NB4 (cell line): Measurements from ENCODE around the gene HSPG2.

Source experiments
- DNase-seq: peaks from one replicate; pipeline ENCODE4 v3.0.0; 2010; ENCODE audit warnings: low read depth
- H3K4me3 ChIP-seq: one replicate; pipeline ENCODE4 v1.5.1; 2011; ENCODE audit warnings: mild to moderate bottlenecking, low read depth, low read length, moderate library complexity
- CTCF ChIP-seq: IDR thresholded peaks from one replicate; pipeline ENCODE4 v1.5.1; 2012; ENCODE audit warnings: low read depth, low read length
- MAX ChIP-seq: IDR thresholded peaks from 2 replicates; pipeline ENCODE4 v1.6.1; 2011; ENCODE audit warnings: low read depth, low read length
- MYC ChIP-seq: IDR thresholded peaks from 2 replicates; pipeline ENCODE4 v1.6.1; 2011; ENCODE audit warnings: low read depth, low read length
- POLR2A ChIP-seq: IDR thresholded peaks from 2 replicates; pipeline ENCODE4 v1.6.1; 2011; ENCODE audit warnings: mild to moderate bottlenecking; ENCODE audit not compliant: insufficient read length; ENCODE audit errors: extremely low read depth

HSPG2 gene

DNA sequence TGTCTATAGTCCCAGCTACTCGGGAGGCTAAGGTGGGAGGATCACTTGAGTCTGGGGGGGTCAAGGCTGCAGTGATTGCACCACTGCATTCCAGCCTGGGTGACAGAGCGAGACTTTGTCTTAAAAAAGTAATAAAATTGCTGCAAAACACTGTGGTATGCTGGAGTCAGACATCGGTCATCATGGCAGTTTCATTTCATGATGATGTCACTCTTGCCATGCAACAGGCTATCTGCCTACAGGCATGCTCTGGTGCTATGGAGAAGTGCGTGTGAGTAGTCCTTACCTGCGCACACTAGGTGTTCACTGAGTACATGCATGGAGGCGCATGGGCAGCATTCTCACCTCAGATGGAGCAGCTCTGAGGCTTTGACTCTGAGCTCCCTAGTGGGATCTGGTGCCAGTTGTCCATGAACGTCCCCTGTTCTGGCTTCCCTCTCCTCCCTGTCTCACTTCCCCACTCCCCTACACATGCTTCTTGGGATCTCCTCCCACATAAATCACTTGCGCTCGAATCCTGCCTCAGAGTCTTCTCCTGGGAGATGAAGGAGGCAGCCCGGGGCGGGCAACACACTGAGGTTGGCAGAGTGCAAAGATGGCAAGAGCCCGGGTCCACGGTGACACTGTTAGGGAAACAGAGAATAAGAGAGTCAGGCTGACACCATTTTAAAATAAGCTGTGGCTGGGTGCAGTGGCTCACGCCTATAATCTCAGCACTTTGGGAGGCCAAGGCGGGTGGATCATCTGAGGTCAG is 29.3 kb upstream of the HSPG2 start:
- TF ChIP-seq POLR2A (no peak), CTCF (no peak), MYC (no peak), MAX (no peak)
- no peak overlapping the region for H3K4me3 ChIP-seq
- no peak for DNase-seq

- H3K4me3 ChIP-seq, result no peak overlapping the region
- peak; percentile 78 for DNase-seq
- TF ChIP-seq POLR2A, result no peak
- peak; percentile 87 for TF ChIP-seq CTCF
- TF ChIP-seq MYC, result no peak
These were observed 26.5 kb upstream of the HSPG2 start for GRCh38 chr1:21963477-21964217.

GRCh38 chr1:21961799-21962198 is 24.7 kb upstream of the HSPG2 start:
- DNase-seq, result no peak
- no peak for TF ChIP-seq POLR2A
- TF ChIP-seq MAX, result no peak
- no peak for TF ChIP-seq MYC
- no peak for TF ChIP-seq CTCF
- no peak overlapping the region for H3K4me3 ChIP-seq

DNA sequence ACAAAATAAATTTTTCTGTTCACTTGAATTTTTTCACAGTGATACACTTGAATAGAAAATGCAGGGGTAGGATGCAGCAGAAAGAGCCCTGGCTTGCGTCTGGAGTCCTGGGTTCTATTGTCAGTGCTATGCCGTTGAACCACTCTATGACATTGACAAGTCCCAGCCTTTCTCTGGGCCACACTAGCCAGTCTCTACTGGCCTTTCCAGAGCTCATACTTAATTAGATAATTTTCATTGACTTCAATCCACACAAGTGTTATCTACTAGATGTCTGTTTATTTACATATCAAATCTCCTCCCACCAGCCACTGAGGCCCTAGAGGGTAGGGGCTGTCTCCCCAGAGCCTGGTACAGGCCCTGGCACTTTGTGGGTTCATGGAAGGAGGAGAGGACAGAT is 24.2 kb upstream of the HSPG2 start:
- no peak overlapping the region for H3K4me3 ChIP-seq
- TF ChIP-seq MYC, result no peak
- TF ChIP-seq MAX, result no peak
- no peak for TF ChIP-seq CTCF
- TF ChIP-seq POLR2A, result no peak
- no peak for DNase-seq

- DNase-seq, result peak; percentile 75
- H3K4me3 ChIP-seq, result no peak overlapping the region
- TF ChIP-seq POLR2A (no peak), MYC (peak; percentile 34; the same call in 1 of the 2 replicates), MAX (peak; percentile 30; the same call in 1 of the 2 replicates)
These were observed 19.8 kb upstream of the HSPG2 start for GRCh38 chr1:21956720-21957552.
